ENCODE data around the gene SNRNP40. TPM values are rescaled to one million over a fixed set of nuclear protein-coding genes. Genes with fewer than 3 reads are reported as not detected.

SNRNP40 gene
- total RNA-seq, 1 donor from 2014 or later, result 41.6 TPM

DNA sequence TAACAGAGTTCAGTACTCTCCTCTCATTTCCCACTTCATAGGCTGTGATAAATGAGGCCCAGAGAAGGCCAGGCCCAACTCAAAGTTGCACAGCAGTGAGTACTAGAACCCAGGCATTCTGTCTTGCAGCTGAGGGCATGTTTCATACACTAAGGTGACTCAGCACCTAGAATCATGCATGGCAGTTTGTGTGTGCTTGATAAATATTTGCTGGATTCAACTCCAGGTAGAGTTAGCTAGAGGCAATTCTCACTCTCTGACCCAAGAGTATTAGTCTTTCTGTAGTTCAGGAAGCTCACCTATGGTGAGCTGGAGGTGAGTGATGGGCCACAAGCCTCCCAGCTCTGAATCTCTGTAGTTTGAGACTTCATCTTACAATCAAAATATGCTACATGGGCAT, 67.6 kb downstream of the SNRNP40 start:
- no peak for ATAC-seq

DNA sequence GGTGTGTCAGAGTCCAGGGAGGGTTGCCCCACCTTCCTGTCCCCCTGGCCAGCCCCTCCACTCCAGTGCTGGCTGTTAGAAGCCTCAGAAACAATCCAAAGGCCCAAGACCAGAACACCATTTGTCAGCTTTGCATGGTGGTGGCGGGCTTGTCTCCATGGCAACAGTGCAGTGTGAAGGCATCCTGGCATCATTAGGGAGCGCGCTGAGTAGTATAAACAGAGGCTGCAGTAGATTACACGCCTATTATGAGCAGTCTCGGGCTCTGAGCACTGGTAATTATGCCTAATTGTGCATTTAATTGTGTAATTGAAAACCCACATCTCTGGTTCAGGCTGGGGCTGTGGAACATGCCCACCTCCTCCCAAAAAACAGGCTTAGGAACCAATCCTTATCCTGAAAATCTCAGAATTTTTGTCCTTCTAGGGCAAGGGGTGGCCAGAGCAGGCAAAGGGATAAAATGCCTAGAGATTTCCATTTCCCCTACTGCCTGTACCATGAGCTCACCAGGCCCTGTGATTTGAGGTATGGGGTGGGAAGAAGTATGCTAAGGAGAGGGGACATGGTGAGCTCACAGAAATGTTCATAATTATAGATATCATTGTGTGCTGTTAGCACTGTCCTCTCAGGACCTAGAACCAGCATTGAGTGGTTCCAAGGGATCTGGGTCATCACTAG, 68.6 kb downstream of the SNRNP40 start:
- ATAC-seq, result no peak

- ATAC-seq, result no peak
These were observed 72.5 kb downstream of the SNRNP40 start for GRCh38 chr1:31224068-31224467.

DNA sequence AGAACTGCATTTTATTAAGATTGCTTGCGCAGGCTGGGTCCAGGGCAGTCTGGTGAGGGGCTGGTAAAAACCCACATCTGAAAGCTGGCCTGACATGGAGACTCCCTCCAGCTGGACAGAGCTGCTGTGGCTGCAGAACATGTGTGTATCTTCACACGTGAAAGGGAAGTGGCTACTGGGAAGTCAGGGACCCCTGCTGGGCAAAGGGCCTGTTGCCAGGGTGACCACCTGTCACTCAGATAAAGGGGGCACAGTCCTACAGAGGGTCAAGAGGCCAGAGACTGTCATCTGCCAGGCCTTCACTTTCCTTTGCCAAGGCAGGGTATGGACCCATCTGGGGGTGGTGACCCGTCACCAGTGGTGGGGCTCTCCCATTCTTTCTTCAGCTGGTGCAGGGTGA, 74.4 kb downstream of the SNRNP40 start:
- ATAC-seq, result no peak

DNA sequence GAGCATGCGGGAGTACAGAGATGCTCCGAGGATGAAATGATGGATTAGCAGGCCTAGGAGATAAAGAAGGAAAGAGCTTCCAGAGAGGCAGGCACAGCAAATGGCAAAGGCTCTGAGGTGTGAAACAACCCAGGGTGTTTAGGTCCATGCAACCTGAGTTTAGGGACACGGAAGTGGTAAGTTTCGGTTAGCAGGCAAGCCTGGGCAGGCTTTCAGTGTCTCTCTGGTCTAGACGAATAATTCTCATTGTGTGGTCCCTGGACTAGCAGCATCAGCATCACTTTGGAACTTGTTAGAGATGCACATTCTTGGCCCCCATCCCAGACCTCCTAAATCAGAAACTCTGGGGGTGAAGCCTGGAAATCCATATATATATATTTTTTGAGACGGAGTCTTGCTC, 75.5 kb downstream of the SNRNP40 start:
- no peak for ATAC-seq

- no peak for ATAC-seq
These were observed 77.1 kb downstream of the SNRNP40 start for GRCh38 chr1:31219489-31219888.

DNA sequence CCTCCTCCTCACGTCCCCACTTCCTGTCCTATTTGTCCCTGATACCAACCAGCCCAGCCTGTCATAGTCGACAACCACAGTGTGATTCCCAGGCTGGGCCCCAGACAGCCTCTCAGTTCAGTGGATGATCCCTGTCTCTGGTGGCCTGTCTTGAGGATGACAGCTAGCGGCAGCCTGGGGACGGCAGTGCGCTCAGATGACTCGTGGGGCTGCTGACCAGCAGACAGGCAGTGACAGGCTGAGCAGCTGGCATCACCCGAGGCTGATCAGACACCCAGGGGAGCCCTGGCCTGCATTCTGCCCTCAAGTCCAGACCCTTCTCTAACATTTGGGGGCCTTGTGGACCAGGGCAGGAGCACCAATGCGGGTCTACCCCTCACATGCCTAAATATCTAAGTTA, 77.9 kb downstream of the SNRNP40 start:
- no peak for ATAC-seq

DNA sequence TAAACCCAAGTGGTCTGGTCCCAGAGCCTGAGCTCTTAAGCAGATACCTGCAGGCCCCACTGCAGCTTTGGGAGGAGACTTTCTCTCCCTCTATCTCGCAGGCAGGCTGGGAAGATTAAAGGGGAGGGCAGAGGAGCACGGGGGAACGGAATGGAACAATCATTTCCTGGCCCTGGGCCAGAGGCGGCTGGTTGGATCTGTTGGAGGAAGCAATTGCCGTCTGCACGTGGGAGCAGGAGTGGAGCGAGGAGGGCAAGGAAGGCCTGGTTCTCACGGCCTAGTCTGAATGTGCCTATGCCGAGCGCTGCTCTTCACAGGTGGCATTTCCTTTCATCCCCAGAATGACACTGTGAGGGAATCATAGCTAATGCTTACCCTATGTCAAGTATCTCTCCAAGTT, 80.6 kb downstream of the SNRNP40 start:
- ATAC-seq, result peak; percentile 39

DNA sequence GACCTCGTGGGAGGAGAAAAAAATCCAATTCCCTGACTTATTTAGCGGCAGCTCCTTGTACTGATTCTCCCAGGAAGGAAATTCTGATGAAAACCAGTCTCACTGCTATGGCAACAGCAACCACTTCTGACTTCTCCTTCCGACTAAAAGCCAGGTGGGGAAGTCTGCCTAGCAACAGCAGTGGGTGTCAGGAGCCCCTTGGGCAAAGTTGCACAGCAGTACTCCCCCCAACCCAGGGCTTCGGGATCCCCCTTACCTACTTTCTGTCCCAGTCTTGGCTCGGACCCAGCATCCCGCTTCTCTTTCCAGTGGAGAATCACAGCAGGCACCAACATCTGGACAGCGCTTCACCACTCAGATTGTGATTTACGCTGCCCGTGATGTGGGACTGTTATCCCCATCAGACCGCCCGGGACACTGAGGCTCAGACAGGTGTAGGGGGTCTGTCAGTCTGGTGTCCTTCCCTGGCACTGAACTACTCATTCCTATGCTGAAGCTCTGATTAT, 81.5 kb downstream of the SNRNP40 start:
- no peak for ATAC-seq

- no peak for ATAC-seq
These were observed 82.1 kb downstream of the SNRNP40 start for GRCh38 chr1:31214316-31215064.

Other genes with a start within 250 kb of the SNRNP40 start
- gene PUM1, start 231.1 kb downstream of the SNRNP40 start, total RNA-seq, result 63.0 TPM
- 0.92 TPM for gene NKAIN1, start 56.9 kb downstream of the SNRNP40 start, total RNA-seq
- gene ZCCHC17, start 244 bp upstream of the SNRNP40 start, total RNA-seq, result 17.5 TPM
- gene FABP3, start 76.3 kb upstream of the SNRNP40 start, total RNA-seq, result 0.36 TPM
- 109 TPM for gene SERINC2, start 116.4 kb upstream of the SNRNP40 start, total RNA-seq

Measured in esophagus mucosa (tissue), 1 donor.